CD14-positive monocyte (primary cell): ENCODE measurements around the gene LYRM4. TPM values are rescaled to one million over a fixed set of nuclear protein-coding genes. Genes with fewer than 3 reads are reported as not detected.

Experiments
- DNase-seq, 3 donors: peaks; one replicate each; pipeline ENCODE4 v3.0.0-alpha.2; 2011 to 2022
- H2AFZ ChIP-seq: 2 replicates; pipeline ENCODE4 v1.6.0; 2012; ENCODE audit warnings: mild to moderate bottlenecking, low read depth, low read length, inconsistent platforms; ENCODE audit not compliant: insufficient read depth, poor library complexity, severe bottlenecking
- H3K27ac ChIP-seq, 2 donors: 1 replicate in 1 of 2; 2 replicates in 1 of 2; pipeline ENCODE4 v1.5.1; 2012 to 2013; ENCODE audit warnings: low read length in 2 of 2, control low read depth in 1 of 2, inconsistent platforms in 1 of 2, low read depth in 1 of 2, mild to moderate bottlenecking in 1 of 2
- H3K27me3 ChIP-seq, 2 donors: one replicate each; pipeline versions ENCODE4 v1.6.0 to v1.6.1; 2011 to 2013; ENCODE audit warnings: low read length in 2 of 2; ENCODE audit not compliant: control insufficient read depth in 2 of 2, insufficient read depth in 2 of 2
- H3K36me3 ChIP-seq, 2 donors: replicated peaks in 1 of 2; 1 replicate in 1 of 2; 2 replicates in 1 of 2; pipeline versions ENCODE4 v1.5.1 to v1.6.1; 2012 to 2013; ENCODE audit warnings: low read length in 2 of 2, control low read depth in 1 of 2, inconsistent platforms in 1 of 2, mild to moderate bottlenecking in 1 of 2; ENCODE audit not compliant: insufficient read depth in 2 of 2, control insufficient read depth in 1 of 2
- H3K4me1 ChIP-seq, 2 donors: 1 replicate in 1 of 2; 2 replicates in 1 of 2; pipeline versions ENCODE4 v1.5.1 to v1.6.1; 2012 to 2013; ENCODE audit warnings: low read length in 2 of 2, control low read depth in 1 of 2, inconsistent platforms in 1 of 2, mild to moderate bottlenecking in 1 of 2, moderate library complexity in 1 of 2; ENCODE audit not compliant: insufficient read depth in 2 of 2, control insufficient read depth in 1 of 2
- H3K4me2 ChIP-seq: replicated peaks from 2 replicates; pipeline ENCODE3; 2012; ENCODE audit warnings: low read length, moderate library complexity, mild to moderate bottlenecking; ENCODE audit not compliant: poor library complexity, severe bottlenecking; ENCODE audit errors: extremely low read depth
- H3K4me3 ChIP-seq, 3 experiments: fragments of 200-600 bp in 1 of 3; sonication (generic) in 1 of 3; replicated peaks in 1 of 3; 1 replicate in 2 of 3; 2 replicates in 1 of 3; pipeline ENCODE4 v1.5.1; 2011 to 2013; ENCODE audit warnings: low read length in 3 of 3, mild to moderate bottlenecking in 3 of 3, control low read depth in 2 of 3, low read depth in 2 of 3, inconsistent platforms in 1 of 3, moderate library complexity in 1 of 3
- H3K79me2 ChIP-seq: 2 replicates; pipeline ENCODE4 v1.6.0; 2012; ENCODE audit warnings: mild to moderate bottlenecking, control low read depth, inconsistent platforms, low read length, moderate library complexity; ENCODE audit not compliant: insufficient read depth
- H3K9ac ChIP-seq: 2 replicates; pipeline ENCODE4 v1.6.0; 2017; ENCODE audit warnings: low read length, mild to moderate bottlenecking; ENCODE audit not compliant: insufficient read depth, poor library complexity, severe bottlenecking
- H3K9me3 ChIP-seq, 2 donors: replicated peaks in 1 of 2; 1 replicate in 1 of 2; 2 replicates in 1 of 2; pipeline versions ENCODE4 v1.5.1 to v1.6.1; 2012 to 2013; ENCODE audit warnings: low read length in 2 of 2, control low read depth in 1 of 2; ENCODE audit not compliant: control insufficient read depth in 1 of 2, insufficient read depth in 1 of 2
- H4K20me1 ChIP-seq: 2 replicates; pipeline ENCODE4 v1.6.0; 2012; ENCODE audit warnings: mild to moderate bottlenecking, low read length, control low read depth, moderate library complexity; ENCODE audit not compliant: insufficient read depth
- H3K27ac Mint-ChIP-seq, 7 donors: one replicate each; pipeline ENCODE4 v1.8.0; 2020; ENCODE audit warnings: mild to moderate bottlenecking in 7 of 7, mixed read lengths in 7 of 7, moderate library complexity in 6 of 7, inconsistent platforms in 2 of 7
- H3K27me3 Mint-ChIP-seq, 3 donors: one replicate each; pipeline ENCODE4 v1.8.0; 2021 to 2022; ENCODE audit warnings: low read depth in 3 of 3, mild to moderate bottlenecking in 3 of 3, mixed read lengths in 3 of 3, moderate library complexity in 3 of 3, inconsistent platforms in 1 of 3
- H3K36me3 Mint-ChIP-seq, 2 donors: one replicate each; pipeline ENCODE4 v1.8.0; 2020; ENCODE audit warnings: mixed read lengths in 2 of 2, inconsistent platforms in 1 of 2, mild to moderate bottlenecking in 1 of 2
- H3K4me1 Mint-ChIP-seq: one replicate; pipeline ENCODE4 v1.8.0; 2020; ENCODE audit warnings: mild to moderate bottlenecking, mixed read lengths
- H3K4me3 Mint-ChIP-seq, 2 donors: one replicate each; pipeline ENCODE4 v1.8.0; 2020; ENCODE audit warnings: mild to moderate bottlenecking in 2 of 2, mixed read lengths in 2 of 2, moderate library complexity in 1 of 2
- H3K9me3 Mint-ChIP-seq, 7 donors: one replicate each; pipeline ENCODE4 v1.8.0; 2020 to 2022; ENCODE audit warnings: mixed read lengths in 7 of 7, mild to moderate bottlenecking in 6 of 7, moderate library complexity in 6 of 7, inconsistent platforms in 2 of 7
- CTCF ChIP-seq: fragments of 200-600 bp; IDR thresholded peaks from one replicate; pipeline ENCODE4 v1.8.0; 2022; ENCODE audit warnings: antibody characterized with exemption, mild to moderate bottlenecking
- WGBS: methylation state at CpG from one replicate; pipeline ENCODE4 v1.1.5; 2013; ENCODE audit warnings: missing lambda C conversion rate; ENCODE audit not compliant: insufficient coverage; 5-methylcytosine and 5-hydroxymethylcytosine counted together
- intact Hi-C, 2 donors: fragments of 100-400 bp; cut with micrococcal nuclease; formaldehyde crosslinking; loops; one replicate each; pipeline versions ENCODE4 v1.15.0 to v1.15.1; 2023
- polyA plus RNA-seq, 3 donors: library from polyadenylated mRNA; depleted of rRNA in 1 of 3; unstranded in 2 of 3; stranded (reverse) in 1 of 3; fragments of 300-500 nt in 2 of 3; fragments of >200 nt in 1 of 3; fragmentation: Illumina TruSeq in 2 of 3; gene quantifications; 1 replicate in 2 of 3; 2 replicates in 1 of 3; pipeline ENCODE4 v1.2.3, GENCODE V29; 2012 to 2021

The LYRM4 gene
- polyA plus RNA-seq, 3 donors = 13.7 to 19.6 (median 18.1) TPM

DNA sequence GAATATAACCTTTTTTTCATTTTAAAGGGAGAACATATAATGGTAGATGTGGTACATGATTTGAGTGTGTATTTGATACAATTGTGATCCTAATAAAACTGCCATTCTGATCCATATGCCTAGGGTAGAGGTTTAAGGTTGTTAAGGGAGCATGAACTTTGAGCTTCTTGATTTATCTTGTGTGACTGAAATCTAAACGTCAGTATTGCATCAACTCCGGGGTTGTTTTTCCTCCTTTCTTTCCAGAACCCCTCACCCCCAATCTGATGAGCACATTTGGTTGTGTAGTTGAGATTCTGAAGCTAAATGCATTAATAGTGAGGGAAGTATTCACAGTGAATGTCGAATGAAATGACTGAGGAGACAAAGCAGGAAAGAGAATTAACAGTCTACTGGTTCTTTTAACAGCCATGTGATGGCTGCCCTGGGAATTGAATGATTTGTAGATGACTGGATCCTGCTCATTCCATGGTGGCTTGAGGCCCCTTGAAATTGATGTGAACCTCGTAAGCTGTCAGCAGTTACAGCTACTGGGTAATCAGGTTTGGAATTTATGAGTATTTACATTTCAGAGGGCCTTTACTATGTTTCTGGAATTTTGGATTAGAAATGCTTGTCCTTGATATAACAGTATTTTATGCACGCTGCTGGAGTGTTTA is 45.3 kb upstream of the LYRM4 start:
- TF ChIP-seq CTCF = no peak
- Histone ChIP-seq H3K4me2 (no peak overlapping the region), H3K4me1 (peaks cover 7 to 11% of the 10 kb centered on the region in 2 donors), H4K20me1 (peaks cover 27% of the 10 kb centered on the region), H3K79me2 (no peaks in the 10 kb centered on the region), H2AFZ (no peak overlapping the region), H3K27ac (no peak overlapping the region), H3K36me3 (no peaks in the 10 kb centered on the region), H3K9ac (no peak overlapping the region), H3K9me3 (no peaks in the 10 kb centered on the region), H3K27me3 (no peaks in the 10 kb centered on the region), H3K4me3 (no peak overlapping the region)
- H3K4me1 Mint-ChIP-seq = peaks cover 28% of the 10 kb centered on the region
- DNase-seq = no peak
- WGBS = 89% methylated on average over 2 of the region's 5 CpGs
- peaks cover 1 to 5% of the 10 kb centered on the region in 2 donors for H3K36me3 Mint-ChIP-seq
- no peak overlapping the region for H3K27ac Mint-ChIP-seq
- peaks cover 0 to 1% (median 0%) of the 10 kb centered on the region in 7 donors for H3K9me3 Mint-ChIP-seq
- intact Hi-C loops = no loop called here
- H3K27me3 Mint-ChIP-seq = no peaks in the 10 kb centered on the region
- H3K4me3 Mint-ChIP-seq = no peak overlapping the region

GRCh38 chr6:5303682-5304081 is 42.9 kb upstream of the LYRM4 start:
- no peaks in the 10 kb centered on the region for H3K27me3 ChIP-seq
- intact Hi-C loops = no loop called here
- DNase-seq = no peak
- H2AFZ ChIP-seq = no peak overlapping the region
- H3K36me3 Mint-ChIP-seq = peaks cover 0 to 5% of the 10 kb centered on the region in 2 donors
- H3K4me1 ChIP-seq = peaks cover 7 to 11% of the 10 kb centered on the region in 2 donors
- no peaks in the 10 kb centered on the region for H3K36me3 ChIP-seq
- no peaks in the 10 kb centered on the region for H3K79me2 ChIP-seq
- H3K4me2 ChIP-seq = no peak overlapping the region
- WGBS = 97% methylated on average over 8 of the region's 8 CpGs
- no peaks in the 10 kb centered on the region for H3K9me3 ChIP-seq
- no peaks in the 10 kb centered on the region for H3K27me3 Mint-ChIP-seq
- no peak overlapping the region for H3K27ac ChIP-seq
- peaks cover 27% of the 10 kb centered on the region for H4K20me1 ChIP-seq
- no peak overlapping the region for H3K9ac ChIP-seq
- no peak for TF ChIP-seq CTCF
- peaks cover 0 to 1% (median 0%) of the 10 kb centered on the region in 7 donors for H3K9me3 Mint-ChIP-seq
- H3K4me3 Mint-ChIP-seq = no peak overlapping the region
- H3K27ac Mint-ChIP-seq = no peak overlapping the region
- peaks cover 28% of the 10 kb centered on the region for H3K4me1 Mint-ChIP-seq
- no peak overlapping the region for H3K4me3 ChIP-seq
